ENCODE measurements around the gene INTS11.

DNA sequence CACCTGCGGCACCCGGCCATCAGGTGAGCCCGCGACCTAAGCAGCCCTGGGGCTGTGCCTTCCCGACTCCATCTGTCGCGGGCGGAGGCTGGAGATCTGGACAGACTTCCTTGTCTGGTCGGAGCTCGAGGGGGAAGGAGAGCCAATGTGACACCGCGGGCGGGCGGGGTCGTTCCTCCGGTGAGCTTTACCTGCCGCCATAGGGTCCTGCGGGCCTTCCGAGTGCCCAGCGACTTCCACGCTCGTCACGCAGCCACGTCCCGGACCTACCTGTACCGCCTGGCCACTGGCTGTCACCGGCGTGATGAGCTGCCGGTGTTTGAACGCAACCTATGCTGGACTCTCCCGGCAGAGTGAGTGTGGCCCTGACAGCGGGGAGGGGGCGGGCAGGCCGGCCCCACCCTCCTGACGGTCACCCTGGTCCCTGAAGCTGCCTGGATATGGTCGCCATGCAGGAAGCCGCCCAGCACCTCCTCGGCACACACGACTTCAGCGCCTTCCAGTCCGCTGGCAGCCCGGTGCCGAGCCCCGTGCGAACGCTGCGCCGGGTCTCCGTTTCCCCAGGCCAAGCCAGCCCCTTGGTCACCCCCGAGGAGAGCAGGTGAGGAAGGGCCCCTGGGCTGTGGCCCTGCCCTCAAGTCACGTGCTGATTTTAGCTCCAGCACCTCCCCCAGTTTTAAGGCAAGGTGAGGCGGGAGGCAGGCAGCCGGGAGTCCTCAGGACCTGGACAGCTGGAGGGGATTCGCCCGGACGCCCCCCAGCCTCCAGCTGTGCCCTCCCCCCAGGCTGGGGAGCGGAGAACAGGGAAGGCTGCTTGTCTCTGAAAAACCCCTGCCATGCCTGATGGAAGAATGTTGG, 15.0 kb downstream of the INTS11 start:
- no peak for TF ChIP-seq OSR1 (CRISPR knock-in tag; IDR thresholded peaks at IDR 0.05)
- TF ChIP-seq ARNTL (CRISPR knock-in tag; IDR thresholded peaks at IDR 0.05; ENCODE audit: borderline replicate concordance, low read depth) = no peak
- no peak for TF ChIP-seq TCF4 (CRISPR knock-in tag; IDR thresholded peaks at IDR 0.05; ENCODE audit: borderline replicate concordance)
- TF ChIP-seq RARB (CRISPR knock-in tag; IDR thresholded peaks at IDR 0.05) = no peak
- TF ChIP-seq, protein P1, sequence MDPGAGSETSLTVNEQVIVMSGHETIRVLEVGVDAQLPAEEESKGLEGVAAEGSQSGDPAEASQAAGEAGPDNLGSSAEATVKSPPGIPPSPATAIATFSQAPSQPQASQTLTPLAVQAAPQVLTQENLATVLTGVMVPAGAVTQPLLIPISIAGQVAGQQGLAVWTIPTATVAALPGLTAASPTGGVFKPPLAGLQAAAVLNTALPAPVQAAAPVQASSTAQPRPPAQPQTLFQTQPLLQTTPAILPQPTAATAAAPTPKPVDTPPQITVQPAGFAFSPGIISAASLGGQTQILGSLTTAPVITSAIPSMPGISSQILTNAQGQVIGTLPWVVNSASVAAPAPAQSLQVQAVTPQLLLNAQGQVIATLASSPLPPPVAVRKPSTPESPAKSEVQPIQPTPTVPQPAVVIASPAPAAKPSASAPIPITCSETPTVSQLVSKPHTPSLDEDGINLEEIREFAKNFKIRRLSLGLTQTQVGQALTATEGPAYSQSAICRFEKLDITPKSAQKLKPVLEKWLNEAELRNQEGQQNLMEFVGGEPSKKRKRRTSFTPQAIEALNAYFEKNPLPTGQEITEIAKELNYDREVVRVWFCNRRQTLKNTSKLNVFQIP (CRISPR knock-in tag; IDR thresholded peaks at IDR 0.05; ENCODE audit: borderline replicate concordance, low read depth) = no peak
- TF ChIP-seq ZFP3 (CRISPR knock-in tag; IDR thresholded peaks at IDR 0.05) = no peak
- TF ChIP-seq ZNF70 (CRISPR knock-in tag; IDR thresholded peaks at IDR 0.05) = no peak
- no peak for TF ChIP-seq ESRRG (CRISPR knock-in tag; IDR thresholded peaks at IDR 0.05)
- TF ChIP-seq, protein P2, sequence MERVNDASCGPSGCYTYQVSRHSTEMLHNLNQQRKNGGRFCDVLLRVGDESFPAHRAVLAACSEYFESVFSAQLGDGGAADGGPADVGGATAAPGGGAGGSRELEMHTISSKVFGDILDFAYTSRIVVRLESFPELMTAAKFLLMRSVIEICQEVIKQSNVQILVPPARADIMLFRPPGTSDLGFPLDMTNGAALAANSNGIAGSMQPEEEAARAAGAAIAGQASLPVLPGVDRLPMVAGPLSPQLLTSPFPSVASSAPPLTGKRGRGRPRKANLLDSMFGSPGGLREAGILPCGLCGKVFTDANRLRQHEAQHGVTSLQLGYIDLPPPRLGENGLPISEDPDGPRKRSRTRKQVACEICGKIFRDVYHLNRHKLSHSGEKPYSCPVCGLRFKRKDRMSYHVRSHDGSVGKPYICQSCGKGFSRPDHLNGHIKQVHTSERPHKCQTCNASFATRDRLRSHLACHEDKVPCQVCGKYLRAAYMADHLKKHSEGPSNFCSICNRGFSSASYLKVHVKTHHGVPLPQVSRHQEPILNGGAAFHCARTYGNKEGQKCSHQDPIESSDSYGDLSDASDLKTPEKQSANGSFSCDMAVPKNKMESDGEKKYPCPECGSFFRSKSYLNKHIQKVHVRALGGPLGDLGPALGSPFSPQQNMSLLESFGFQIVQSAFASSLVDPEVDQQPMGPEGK (CRISPR knock-in tag; IDR thresholded peaks at IDR 0.05; ENCODE audit: borderline replicate concordance) = no peak
- no peak for TF ChIP-seq ISL1 (CRISPR knock-in tag; IDR thresholded peaks at IDR 0.05)
